Activated CD8-positive, alpha-beta memory T cell treated with anti-CD3 and anti-CD28 coated beads, Interleukin-2, amount 50 U/mL, for 48 hours (primary cell): Measurements from ENCODE around the gene GPR37L1.
"Not testable (repeated sequence)": the region's sequence is repeated elsewhere in the genome, so short reads cannot be mapped to it uniquely, and the experiment has no call there.

Source experiments
- DNase-seq: peaks from one replicate; pipeline ENCODE4 v3.0.0-alpha.2; 2020

Gene GPR37L1

GRCh38 chr1:202110977-202111376 is 11.7 kb upstream of the GPR37L1 start:
- no peak for DNase-seq

GRCh38 chr1:202111589-202111988 is 11.1 kb upstream of the GPR37L1 start:
- DNase-seq, result not testable (repeated sequence)

- DNase-seq, result no peak
Observed at GRCh38 chr1:202112859-202113689, 9.6 kb upstream of the GPR37L1 start.

DNA sequence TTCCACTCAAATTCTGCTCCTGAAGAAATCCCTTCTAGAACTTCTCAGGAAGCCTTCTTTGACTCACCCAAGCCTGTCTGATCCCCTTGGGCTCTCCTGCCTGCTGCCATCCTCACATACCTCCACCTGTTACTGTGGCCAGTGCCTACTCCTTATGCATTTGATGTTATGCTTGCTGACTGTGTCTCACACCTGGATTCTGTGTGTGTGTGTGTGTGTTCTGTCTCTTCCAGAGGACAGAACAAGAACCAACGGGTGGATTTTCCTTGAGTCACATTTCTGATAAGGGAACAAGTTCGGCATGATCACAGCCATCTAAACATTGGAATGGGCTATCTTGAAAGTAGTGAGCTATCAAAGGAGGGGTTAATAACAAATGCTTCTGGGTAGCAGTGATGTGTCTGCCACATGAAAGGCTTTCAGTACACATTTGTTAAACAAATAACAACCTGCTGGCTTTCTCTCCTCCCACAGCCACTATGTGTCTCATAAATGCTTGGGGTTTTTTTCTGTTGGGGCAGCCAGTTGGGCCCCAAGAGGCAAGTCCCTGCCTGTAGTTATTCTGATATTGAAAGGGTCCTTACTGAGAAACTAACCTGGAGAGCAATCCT is 8.9 kb upstream of the GPR37L1 start:
- no peak for DNase-seq

- no peak for DNase-seq
Observed at GRCh38 chr1:202116287-202116686, 6.4 kb upstream of the GPR37L1 start.

- no peak for DNase-seq
Observed at GRCh38 chr1:202117898-202118371, 4.8 kb upstream of the GPR37L1 start.

DNA sequence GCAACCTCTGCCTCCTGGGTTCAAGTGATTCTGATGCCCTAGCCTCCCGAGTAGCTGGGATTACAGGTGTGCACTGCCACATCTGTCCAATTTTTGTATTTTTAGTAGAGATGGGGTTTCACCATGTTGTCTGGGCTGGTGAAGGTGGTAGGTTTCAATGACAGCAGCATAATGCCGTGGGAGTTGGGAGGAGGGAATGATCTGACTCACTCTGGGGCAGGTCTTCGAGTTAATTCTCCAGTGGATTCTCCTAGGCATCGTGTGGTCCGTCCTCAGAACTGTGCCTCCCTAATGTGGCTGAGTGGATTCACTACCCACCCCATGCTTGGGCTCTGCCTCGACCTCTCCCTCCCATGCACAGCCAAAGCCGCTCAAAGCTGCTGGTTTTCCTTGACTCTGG is 1.7 kb upstream of the GPR37L1 start:
- DNase-seq, result no peak

DNA sequence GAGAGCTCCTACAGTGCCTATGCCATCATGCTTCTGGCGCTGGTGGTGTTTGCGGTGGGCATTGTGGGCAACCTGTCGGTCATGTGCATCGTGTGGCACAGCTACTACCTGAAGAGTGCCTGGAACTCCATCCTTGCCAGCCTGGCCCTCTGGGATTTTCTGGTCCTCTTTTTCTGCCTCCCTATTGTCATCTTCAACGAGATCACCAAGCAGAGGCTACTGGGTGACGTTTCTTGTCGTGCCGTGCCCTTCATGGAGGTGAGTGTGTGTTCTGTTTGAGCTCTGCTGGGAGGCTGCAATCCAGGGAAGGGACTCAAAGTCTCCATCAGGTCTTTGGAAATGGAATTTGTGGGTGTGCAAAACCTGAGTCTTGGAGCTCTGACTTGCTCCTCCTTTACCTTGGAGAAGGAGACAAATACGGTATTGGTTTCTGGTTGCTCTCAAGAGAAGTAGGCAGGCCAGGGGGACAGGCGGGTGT is 658 bp downstream of the GPR37L1 start:
- no peak for DNase-seq

DNA sequence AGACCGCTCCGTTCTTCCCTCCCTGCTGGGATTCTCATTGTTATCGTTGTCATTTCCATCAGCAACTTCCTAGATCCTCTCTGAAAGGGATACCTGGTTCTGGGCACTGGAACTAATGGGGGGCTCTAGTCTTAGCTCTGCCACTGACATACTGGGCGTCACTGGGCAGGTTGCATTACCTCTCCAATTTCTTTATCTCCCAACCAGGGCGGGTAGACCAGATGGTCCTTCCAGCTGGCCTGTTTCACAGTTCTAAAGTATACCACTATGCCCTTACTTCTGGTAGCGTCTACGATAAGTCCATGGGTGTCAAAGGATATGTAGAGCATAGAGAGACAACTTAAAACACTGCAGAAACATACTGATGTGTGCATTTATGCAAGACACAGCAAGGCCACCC is 1.4 kb downstream of the GPR37L1 start:
- no peak for DNase-seq

- DNase-seq, result no peak
Observed at GRCh38 chr1:202125611-202126010, 2.9 kb downstream of the GPR37L1 start.

GRCh38 chr1:202126426-202126825 is 3.7 kb downstream of the GPR37L1 start:
- no peak for DNase-seq

DNA sequence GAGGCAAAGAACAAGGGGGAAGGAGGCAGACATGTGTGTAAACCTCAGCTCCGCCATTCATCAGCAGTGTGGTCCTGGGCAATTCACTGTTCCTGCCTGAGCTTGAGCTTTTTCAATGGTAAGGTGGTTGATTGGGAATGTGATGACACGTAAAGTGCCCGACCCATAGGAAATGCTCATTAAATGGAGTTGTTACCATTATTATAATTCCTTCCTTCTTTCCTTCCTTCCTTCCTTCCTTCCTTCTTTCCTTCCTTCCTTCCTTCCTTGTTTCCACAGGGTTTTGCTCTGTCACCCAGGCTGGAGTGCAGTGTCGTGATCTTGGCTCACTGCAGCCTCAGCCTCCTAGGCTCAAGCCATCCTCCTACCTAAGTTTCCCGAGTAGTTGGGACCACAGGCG is 4.3 kb downstream of the GPR37L1 start:
- no peak for DNase-seq

DNA sequence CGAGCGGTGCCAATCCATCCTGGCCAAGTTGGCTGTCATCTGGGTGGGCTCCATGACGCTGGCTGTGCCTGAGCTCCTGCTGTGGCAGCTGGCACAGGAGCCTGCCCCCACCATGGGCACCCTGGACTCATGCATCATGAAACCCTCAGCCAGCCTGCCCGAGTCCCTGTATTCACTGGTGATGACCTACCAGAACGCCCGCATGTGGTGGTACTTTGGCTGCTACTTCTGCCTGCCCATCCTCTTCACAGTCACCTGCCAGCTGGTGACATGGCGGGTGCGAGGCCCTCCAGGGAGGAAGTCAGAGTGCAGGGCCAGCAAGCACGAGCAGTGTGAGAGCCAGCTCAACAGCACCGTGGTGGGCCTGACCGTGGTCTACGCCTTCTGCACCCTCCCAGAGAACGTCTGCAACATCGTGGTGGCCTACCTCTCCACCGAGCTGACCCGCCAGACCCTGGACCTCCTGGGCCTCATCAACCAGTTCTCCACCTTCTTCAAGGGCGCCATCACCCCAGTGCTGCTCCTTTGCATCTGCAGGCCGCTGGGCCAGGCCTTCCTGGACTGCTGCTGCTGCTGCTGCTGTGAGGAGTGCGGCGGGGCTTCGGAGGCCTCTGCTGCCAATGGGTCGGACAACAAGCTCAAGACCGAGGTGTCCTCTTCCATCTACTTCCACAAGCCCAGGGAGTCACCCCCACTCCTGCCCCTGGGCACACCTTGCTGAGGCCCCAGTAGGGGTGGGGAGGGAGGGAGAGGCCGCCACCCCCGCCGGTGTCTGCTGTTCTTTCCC is 5.3 kb downstream of the GPR37L1 start:
- no peak for DNase-seq

- DNase-seq, result no peak
Observed at GRCh38 chr1:202129453-202130296, 7.0 kb downstream of the GPR37L1 start.

DNA sequence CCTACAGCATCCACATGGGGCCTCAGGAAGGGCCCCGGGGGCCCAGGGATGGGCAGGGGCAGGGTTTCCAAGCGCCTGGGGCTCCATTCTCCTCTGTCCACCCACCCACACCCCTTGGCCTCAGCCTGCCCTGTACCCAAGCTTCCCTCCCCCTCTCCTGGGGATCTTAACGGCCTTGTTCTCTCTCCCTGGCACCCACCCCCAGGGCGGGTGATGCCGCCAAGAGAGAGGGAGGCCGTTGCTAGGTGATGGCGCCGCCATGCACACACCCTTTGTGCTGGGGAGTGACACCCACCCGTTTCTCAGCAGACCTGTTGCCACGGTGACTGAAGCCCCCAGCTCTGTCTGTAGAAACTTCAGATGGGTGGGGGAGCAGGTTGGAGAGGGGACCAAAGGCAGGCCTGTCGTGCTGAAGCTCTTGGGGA is 7.6 kb downstream of the GPR37L1 start:
- no peak for DNase-seq

GRCh38 chr1:202130816-202131522 is 8.3 kb downstream of the GPR37L1 start:
- no peak for DNase-seq

DNA sequence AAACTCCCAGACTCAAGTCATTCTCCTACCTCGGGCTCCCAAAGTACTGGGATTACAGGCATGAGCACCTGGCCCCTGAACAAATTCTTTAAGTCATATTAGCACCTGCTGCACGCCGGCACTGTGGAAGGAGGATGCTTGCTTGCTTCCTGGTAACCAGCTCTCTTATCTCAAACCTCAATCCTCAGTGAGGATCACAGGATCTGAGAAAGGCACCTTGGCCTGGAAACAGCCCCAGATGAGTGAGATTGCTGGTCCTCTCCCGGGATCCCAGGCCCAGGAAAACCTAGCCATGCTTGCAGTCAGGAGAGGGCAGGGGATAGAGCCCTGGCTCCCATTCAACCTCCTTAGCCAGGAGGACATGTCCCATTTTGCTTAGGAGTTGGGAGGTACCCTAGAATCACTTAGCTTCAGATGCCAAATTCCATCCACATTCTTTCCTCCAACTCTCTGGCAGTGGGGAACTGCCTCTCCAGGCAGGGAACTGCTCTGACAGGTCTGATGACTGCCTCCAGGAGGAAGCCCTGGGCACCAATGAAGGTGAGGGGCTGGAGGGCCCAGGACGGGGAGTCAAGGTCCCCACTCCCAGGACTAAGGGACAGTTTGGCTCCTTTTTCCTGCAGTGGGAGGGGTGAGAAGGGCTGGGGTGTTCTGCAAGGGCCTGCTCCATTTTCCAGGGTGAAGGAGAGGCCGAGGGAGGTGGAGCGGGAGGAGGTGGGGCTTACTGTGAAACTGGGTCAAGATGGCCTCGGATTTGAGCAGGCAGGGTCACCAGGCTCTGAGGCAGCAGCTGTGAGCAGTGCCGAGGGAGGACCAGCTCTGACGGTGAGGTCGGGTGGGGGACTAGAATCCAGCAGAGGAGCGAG is 9.5 kb downstream of the GPR37L1 start:
- DNase-seq, result no peak

DNA sequence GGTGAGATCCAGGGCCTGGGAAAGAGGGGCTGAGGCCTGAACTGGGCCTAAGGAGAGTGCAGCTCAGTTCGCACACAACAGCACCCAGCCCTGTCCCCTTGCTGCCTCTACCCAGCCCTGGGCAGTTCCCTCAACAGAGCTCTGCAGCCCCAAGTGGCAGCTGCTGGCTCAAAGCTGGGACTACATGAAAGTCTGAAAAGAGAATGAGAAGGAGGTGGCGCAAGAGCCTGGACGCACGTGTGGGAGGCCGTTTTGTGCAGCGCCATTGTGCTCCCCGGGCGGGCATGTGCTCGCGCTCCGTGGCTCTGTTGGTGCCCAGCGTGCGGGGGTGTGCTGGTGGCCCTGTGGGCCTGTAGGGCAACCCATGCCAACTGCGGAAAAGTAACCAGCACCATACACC is 10.3 kb downstream of the GPR37L1 start:
- no peak for DNase-seq

- no peak for DNase-seq
Observed at GRCh38 chr1:202133496-202133895, 10.8 kb downstream of the GPR37L1 start.

- DNase-seq, result no peak
Observed at GRCh38 chr1:202133989-202134388, 11.3 kb downstream of the GPR37L1 start.

GRCh38 chr1:202134645-202135172 is 12.0 kb downstream of the GPR37L1 start:
- no peak for DNase-seq
